HEK293 (cell line): ENCODE measurements around the gene LDLRAD4.
A peak's percentile ranks its signal among the peaks of the same experiment; 100 is the strongest.

Experiments used
- CTCF ChIA-PET: fragments of 350-600 bp; formaldehyde crosslinking; extraction: SDS; loops from one replicate; lab custom pipeline; 2021; ENCODE audit warnings: antibody characterized with exemption; lab: Yijun Ruan, JAX
- POLR2A ChIA-PET: fragments of 300-600 bp; formaldehyde crosslinking; extraction: SDS; loops from one replicate; lab custom pipeline; 2020; ENCODE audit warnings: antibody characterized with exemption, inconsistent platforms; lab: Yijun Ruan, JAX
- H3K27ac ChIP-seq: fragments of 200-500 bp; sonication (Bioruptor generic); 2 replicates; pipeline ENCODE4 v1.5.1; 2014; ENCODE audit warnings: low read depth, low read length, control low read depth, inconsistent platforms; ENCODE audit errors: extremely low read depth
- H3K36me3 ChIP-seq, 2 experiments: fragments of 200-500 bp in 1 of 2; sonication (Bioruptor generic) in 1 of 2; 1 replicate in 1 of 2; 2 replicates in 1 of 2; pipeline ENCODE4 v1.5.1; 2014 to 2017; ENCODE audit warnings: inconsistent platforms in 2 of 2, low read length in 2 of 2; ENCODE audit not compliant: control insufficient read depth in 2 of 2, insufficient read depth in 1 of 2
- H3K4me1 ChIP-seq: fragments of 200-500 bp; sonication (Bioruptor generic); 2 replicates; pipeline ENCODE4 v1.5.1; 2014; ENCODE audit warnings: mild to moderate bottlenecking, low read length, inconsistent platforms; ENCODE audit not compliant: control insufficient read depth, insufficient read depth
- H3K4me3 ChIP-seq: 2 replicates; pipeline ENCODE4 v1.5.1; 2011; ENCODE audit warnings: low read depth, mild to moderate bottlenecking, control low read depth, low read length, moderate library complexity
- H3K9me3 ChIP-seq: fragments of 200-500 bp; sonication (Bioruptor generic); 2 replicates; pipeline ENCODE4 v1.5.1; 2014; ENCODE audit warnings: low read depth, low read length, inconsistent platforms; ENCODE audit not compliant: control insufficient read depth, insufficient read depth
- BCL11B ChIP-seq: fragments of 450-650 bp; formaldehyde crosslinking; IDR thresholded peaks from 2 replicates; pipeline ENCODE4 v1.5.1; 2016; ENCODE audit warnings: low read depth, missing biosample characterization, missing genetic modification characterization
- OSR2 ChIP-seq: fragments of 450-650 bp; formaldehyde crosslinking; IDR thresholded peaks from 2 replicates; pipeline ENCODE4 v1.5.1; 2016; ENCODE audit warnings: missing biosample characterization, missing genetic modification characterization
- OVOL3 ChIP-seq: fragments of 450-650 bp; formaldehyde crosslinking; IDR thresholded peaks from 2 replicates; pipeline ENCODE4 v1.5.1; 2016; ENCODE audit warnings: missing biosample characterization, missing genetic modification characterization
- SALL2 ChIP-seq: fragments of 450-650 bp; formaldehyde crosslinking; IDR thresholded peaks from 2 replicates; pipeline ENCODE4 v1.5.0; 2017; ENCODE audit warnings: missing biosample characterization, mild to moderate bottlenecking, missing genetic modification characterization, borderline replicate concordance
- SCRT2 ChIP-seq: fragments of 450-650 bp; formaldehyde crosslinking; IDR thresholded peaks from 2 replicates; pipeline ENCODE4 v1.5.1; 2016; ENCODE audit warnings: missing biosample characterization, missing genetic modification characterization
- YY1 ChIP-seq: fragments of 450-650 bp; formaldehyde crosslinking; IDR thresholded peaks from 2 replicates; pipeline ENCODE4 v1.5.1; 2018; ENCODE audit warnings: missing biosample characterization, missing genetic modification characterization
- ZBTB20 ChIP-seq: fragments of 450-650 bp; formaldehyde crosslinking; IDR thresholded peaks from 2 replicates; pipeline ENCODE4 v1.5.1; 2016; ENCODE audit warnings: missing biosample characterization, missing genetic modification characterization
- ZBTB21 ChIP-seq: fragments of 450-650 bp; formaldehyde crosslinking; IDR thresholded peaks from 2 replicates; pipeline ENCODE4 v1.5.1; 2017; ENCODE audit warnings: missing biosample characterization, missing genetic modification characterization
- ZNF132 ChIP-seq: fragments of 450-650 bp; formaldehyde crosslinking; IDR thresholded peaks from 2 replicates; pipeline ENCODE4 v1.5.1; 2017; ENCODE audit warnings: missing biosample characterization, missing genetic modification characterization, borderline replicate concordance
- ZNF184 ChIP-seq: fragments of 450-650 bp; IDR thresholded peaks from 2 replicates; pipeline ENCODE4 v1.5.1; 2018; ENCODE audit warnings: missing biosample characterization, mild to moderate bottlenecking, missing genetic modification characterization
- ZNF280D ChIP-seq: fragments of 450-650 bp; formaldehyde crosslinking; IDR thresholded peaks from 2 replicates; pipeline ENCODE4 v1.5.1; 2016; ENCODE audit warnings: missing biosample characterization, missing genetic modification characterization
- ZNF341 ChIP-seq: fragments of 450-650 bp; formaldehyde crosslinking; IDR thresholded peaks from 2 replicates; pipeline ENCODE4; 2016; ENCODE audit warnings: low read depth, missing biosample characterization, missing genetic modification characterization
- ZNF366 ChIP-seq: fragments of 450-650 bp; formaldehyde crosslinking; conservative IDR thresholded peaks from 2 replicates; pipeline ENCODE4 v1.5.1; 2016; ENCODE audit warnings: missing biosample characterization, missing genetic modification characterization
- ZNF394 ChIP-seq: fragments of 450-650 bp; formaldehyde crosslinking; IDR thresholded peaks from 2 replicates; pipeline ENCODE4 v1.5.1; 2016; ENCODE audit warnings: missing biosample characterization, missing genetic modification characterization, mild to moderate bottlenecking, moderate library complexity, borderline replicate concordance
- ZNF529 ChIP-seq: fragments of 450-650 bp; formaldehyde crosslinking; IDR thresholded peaks from 2 replicates; pipeline ENCODE4 v1.5.1; 2017; ENCODE audit warnings: missing genetic modification characterization, missing biosample characterization; ENCODE audit not compliant: insufficient replicate concordance
- ZNF548 ChIP-seq: fragments of 450-650 bp; formaldehyde crosslinking; IDR thresholded peaks from 2 replicates; pipeline ENCODE4 v1.5.1; 2016; ENCODE audit warnings: missing biosample characterization, missing genetic modification characterization
- ZNF629 ChIP-seq: fragments of 450-650 bp; formaldehyde crosslinking; IDR thresholded peaks from 2 replicates; pipeline ENCODE4 v1.5.1; 2017; ENCODE audit warnings: missing biosample characterization, missing genetic modification characterization
- ZNF664 ChIP-seq: fragments of 450-650 bp; formaldehyde crosslinking; IDR thresholded peaks from 2 replicates; pipeline ENCODE4 v1.5.1; 2016; ENCODE audit warnings: missing biosample characterization, missing genetic modification characterization
- ZNF692 ChIP-seq: fragments of 450-650 bp; formaldehyde crosslinking; IDR thresholded peaks from 2 replicates; pipeline ENCODE4 v1.5.1; 2016; ENCODE audit warnings: missing biosample characterization, missing genetic modification characterization
- ZNF747 ChIP-seq: fragments of 450-650 bp; formaldehyde crosslinking; IDR thresholded peaks from 2 replicates; pipeline ENCODE4 v1.5.1; 2016; ENCODE audit warnings: missing biosample characterization, missing genetic modification characterization
- ZNF777 ChIP-seq: fragments of 450-650 bp; formaldehyde crosslinking; IDR thresholded peaks from 2 replicates; pipeline ENCODE4 v1.5.1; 2017; ENCODE audit warnings: missing biosample characterization, missing genetic modification characterization, borderline replicate concordance
- ZNF830 ChIP-seq: fragments of 450-650 bp; IDR thresholded peaks from 2 replicates; pipeline ENCODE4 v1.5.0; 2018; ENCODE audit warnings: missing biosample characterization, missing genetic modification characterization, low read depth, mild to moderate bottlenecking, moderate library complexity

Gene LDLRAD4

GRCh38 chr18:13619505-13620205 lies 401.1 kb downstream of the LDLRAD4 start (continued):
- TF ChIP-seq ZNF692 (no peak), ZBTB20 (no peak), ZNF184 (tag by site-specific recombination) (no peak), ZNF664 (tag by site-specific recombination) (no peak)

GRCh38 chr18:13620206-13620672 lies 401.7 kb downstream of the LDLRAD4 start:
- H3K4me1 ChIP-seq = no peaks in the 10 kb centered on the region
- no peak overlapping the region for H3K4me3 ChIP-seq
- no peaks in the 10 kb centered on the region for H3K9me3 ChIP-seq
- no peaks in the 10 kb centered on the region for H3K36me3 ChIP-seq
- H3K27ac ChIP-seq = 0 out of 2 replicates have a peak overlapping the region, but pooled peaks have one; percentile 9
- ChIA-PET CTCF (interaction anchor here (1.0 kb wide), 1 partner anchor 402 kb away, joined by 3 read pairs; the partner anchor contains the start of gene LDLRAD4), POLR2A (no interaction called here)
- TF ChIP-seq BCL11B (tag by site-specific recombination) = no peak

GRCh38 chr18:13620818-13621445 lies 402.4 kb downstream of the LDLRAD4 start:
- no peak overlapping the region for H3K4me3 ChIP-seq
- TF ChIP-seq ZNF629 (tag by site-specific recombination) (no peak), OSR2 (tag by site-specific recombination) (no peak)
- TF ChIP-seq, all 188 proteins: peak for 0
- Histone ChIP-seq H3K36me3 (no peaks in the 10 kb centered on the region), H3K9me3 (no peaks in the 10 kb centered on the region), H3K4me1 (no peaks in the 10 kb centered on the region), H3K27ac (0 out of 2 replicates have a peak overlapping the region, but pooled peaks have one; percentile 9)
- POLR2A ChIA-PET = no interaction called here
- CTCF ChIA-PET = interaction anchor here (1.0 kb wide), 1 partner anchor 402 kb away, joined by 3 read pairs; the partner anchor contains the start of gene LDLRAD4

- Histone ChIP-seq H3K4me1 (no peaks in the 10 kb centered on the region), H3K4me3 (no peak overlapping the region), H3K27ac (no peak overlapping the region), H3K36me3 (no peaks in the 10 kb centered on the region), H3K9me3 (no peaks in the 10 kb centered on the region)
- TF ChIP-seq ZNF366 (no peak), ZNF777 (tag by site-specific recombination) (no peak), ZNF280D (tag by site-specific recombination) (no peak), ZNF692 (no peak), SCRT2 (tag by site-specific recombination) (no peak), ZBTB21 (tag by site-specific recombination) (no peak), ZNF529 (tag by site-specific recombination) (no peak), ZNF664 (tag by site-specific recombination) (no peak), ZNF132 (tag by site-specific recombination) (no peak), SALL2 (tag by site-specific recombination) (no peak), YY1 (no peak), ZNF830 (no peak), ZNF394 (no peak), ZNF341 (tag by site-specific recombination) (no peak), OVOL3 (no peak), ZNF548 (tag by site-specific recombination) (no peak), ZNF747 (tag by site-specific recombination) (no peak)
- POLR2A ChIA-PET = no interaction called here
- CTCF ChIA-PET = no interaction called here
Observed at GRCh38 chr18:13621446-13621849, 402.9 kb downstream of the LDLRAD4 start.
